Superior temporal gyrus (tissue), 1 donor: Measurements from ENCODE around the gene PRKACA.

Experiments
- DNase-seq: peaks from one replicate; pipeline ENCODE4 v3.0.0-alpha.2; 2016; ENCODE audit errors: extremely low spot score

PRKACA gene

GRCh38 chr19:14093117-14093823, 24.3 kb downstream of the PRKACA start:
- no peak for DNase-seq

- DNase-seq: no peak
These were observed 25.6 kb downstream of the PRKACA start for GRCh38 chr19:14091813-14092462.

GRCh38 chr19:14091081-14091812, 26.3 kb downstream of the PRKACA start:
- DNase-seq: peak; percentile 41

- DNase-seq: peak; percentile 66
These were observed 27.0 kb downstream of the PRKACA start, which contains the start of gene SAMD1 for GRCh38 chr19:14090509-14091080. Gene SAMD1 (minus strand): TSS chr19:14090751.

GRCh38 chr19:14089662-14090508, 27.7 kb downstream of the PRKACA start:
- DNase-seq: no peak

GRCh38 chr19:14089412-14089661, 28.2 kb downstream of the PRKACA start:
- peak; percentile 44 for DNase-seq

- DNase-seq: no peak
These were observed 28.7 kb downstream of the PRKACA start for GRCh38 chr19:14088634-14089411.

- DNase-seq: no peak
These were observed 31.5 kb downstream of the PRKACA start for GRCh38 chr19:14086098-14086497.

- DNase-seq: no peak
These were observed 32.1 kb downstream of the PRKACA start, which contains the start of gene C19orf67 for GRCh38 chr19:14085309-14085995. Gene C19orf67 (minus strand): TSS chr19:14085783. CDS start chr19:14085627, 156 bp downstream.

GRCh38 chr19:14082675-14082960, 34.9 kb downstream of the PRKACA start:
- DNase-seq: no peak

- DNase-seq: no peak
These were observed 35.5 kb downstream of the PRKACA start for GRCh38 chr19:14081797-14082674.

- peak; percentile 100 for DNase-seq
These were observed 36.4 kb downstream of the PRKACA start for GRCh38 chr19:14080887-14081796.

- DNase-seq: no peak
These were observed 39.2 kb downstream of the PRKACA start for GRCh38 chr19:14078411-14078810.

GRCh38 chr19:14073925-14074838, 43.4 kb downstream of the PRKACA start:
- peak; percentile 58 for DNase-seq

GRCh38 chr19:14073261-14073924, 44.2 kb downstream of the PRKACA start:
- DNase-seq: peak; percentile 51

GRCh38 chr19:14072535-14073260, 44.9 kb downstream of the PRKACA start, which contains the start of gene MISP3:
Gene MISP3 (plus strand): TSS chr19:14072786. CDS start chr19:14073310, 524 bp downstream.
- DNase-seq: peak; percentile 42
